GDM1 (cell line): ENCODE results near the gene MST1.
"Not testable (repeated sequence)": the region's sequence is repeated elsewhere in the genome, so short reads cannot be mapped to it uniquely, and the experiment has no call there.

Source experiments
- DNase-seq: peaks from one replicate; lab custom pipeline; 2025; lab: John Stamatoyannopoulos, UW

The MST1 gene

GRCh38 chr3:49700453-49701128 lies 11.3 kb upstream of the MST1 start:
- DNase-seq: no peak

- DNase-seq: no peak
Observed at GRCh38 chr3:49700014-49700413, 10.7 kb upstream of the MST1 start.

- DNase-seq: no peak
Observed at GRCh38 chr3:49699281-49699979, 10.2 kb upstream of the MST1 start.

GRCh38 chr3:49695350-49696015 lies 6.2 kb upstream of the MST1 start:
- not testable (repeated sequence) for DNase-seq

- DNase-seq: not testable (repeated sequence)
Observed at GRCh38 chr3:49694409-49695070, 5.3 kb upstream of the MST1 start.

- DNase-seq: not testable (repeated sequence)
Observed at GRCh38 chr3:49691481-49691880, 2.2 kb upstream of the MST1 start.

GRCh38 chr3:49690856-49691255 lies 1.6 kb upstream of the MST1 start:
- DNase-seq: not testable (repeated sequence)

GRCh38 chr3:49689908-49690624 lies 792 bp upstream of the MST1 start:
- DNase-seq: not testable (repeated sequence)

GRCh38 chr3:49688338-49689045 lies 782 bp downstream of the MST1 start:
- not testable (repeated sequence) for DNase-seq

GRCh38 chr3:49687424-49687795 lies 1.9 kb downstream of the MST1 start:
- not testable (repeated sequence) for DNase-seq

GRCh38 chr3:49686769-49687423 lies 2.4 kb downstream of the MST1 start:
- not testable (repeated sequence) for DNase-seq

GRCh38 chr3:49686346-49686745 lies 2.9 kb downstream of the MST1 start:
- not testable (repeated sequence) for DNase-seq

- not testable (repeated sequence) for DNase-seq
Observed at GRCh38 chr3:49685846-49686245, 3.4 kb downstream of the MST1 start.

GRCh38 chr3:49685103-49685502 lies 4.2 kb downstream of the MST1 start:
- not testable (repeated sequence) for DNase-seq

- DNase-seq: not testable (repeated sequence)
Observed at GRCh38 chr3:49684453-49684852, 4.8 kb downstream of the MST1 start.

GRCh38 chr3:49683162-49683561 lies 6.1 kb downstream of the MST1 start:
- DNase-seq: no peak

- no peak for DNase-seq
Observed at GRCh38 chr3:49681543-49681942, 7.7 kb downstream of the MST1 start.

GRCh38 chr3:49681232-49681522 lies 8.1 kb downstream of the MST1 start:
- DNase-seq: no peak

GRCh38 chr3:49680493-49681231 lies 8.6 kb downstream of the MST1 start:
- no peak for DNase-seq

- DNase-seq: no peak
Observed at GRCh38 chr3:49675912-49676311, 13.4 kb downstream of the MST1 start.
